Endothelial cell of umbilical vein (primary cell): ENCODE data around the gene CASKIN2. TPM values are rescaled to one million over a fixed set of nuclear protein-coding genes. Genes with fewer than 3 reads are reported as not detected.
A peak's percentile ranks its signal among the peaks of the same experiment; 100 is the strongest.

ENCODE experiments used
- BruUV-seq: library from RNA; stranded (reverse); fragments of 400-500 nt; replicated peaks from 2 replicates; lab custom pipeline; 2021; lab: Mats Ljungman, UMichigan
- CTCF ChIA-PET: fragments of 300-600, 350-600 bp; sonication (Branson Sonifier 250); formaldehyde crosslinking; loops from one replicate; lab custom pipeline; 2021; ENCODE audit warnings: antibody characterized with exemption, inconsistent platforms; lab: Charles Lee
- POLR2A ChIA-PET: fragments of 300-600, 350-600 bp; sonication (Branson Sonifier 250); formaldehyde crosslinking; loops from one replicate; lab custom pipeline; 2021; ENCODE audit warnings: antibody characterized with exemption, inconsistent platforms; lab: Charles Lee
- DNase-seq: peaks from one replicate; pipeline ENCODE4 v3.0.0-alpha.2; 2011; ENCODE audit warnings: low read depth, low spot score
- FAIRE-seq: peaks from 2 replicates; lab custom pipeline; 2011; peaks lifted over from hg19 to GRCh38; lab: Jason Lieb, UNC
- H2AFZ ChIP-seq: 2 replicates; pipeline ENCODE4 v1.6.0; 2012; ENCODE audit warnings: low read depth, low read length, control low read depth, inconsistent platforms
- H3K27ac ChIP-seq: 2 replicates; pipeline ENCODE4 v1.5.1; 2011; ENCODE audit warnings: low read depth, mild to moderate bottlenecking, control low read depth, low read length, moderate library complexity; ENCODE audit not compliant: insufficient read depth
- H3K27me3 ChIP-seq, 2 experiments: 2 replicates each; pipeline versions ENCODE4 v1.6.0 to v1.6.1; 2011; ENCODE audit warnings: low read length in 2 of 2, mixed read lengths in 1 of 2; ENCODE audit not compliant: control insufficient read depth in 2 of 2, insufficient read depth in 2 of 2
- H3K36me3 ChIP-seq, 2 experiments: 2 replicates in 1 of 2; 3 replicates in 1 of 2; pipeline ENCODE4 v1.5.1; 2011; ENCODE audit warnings: low read length in 2 of 2, mild to moderate bottlenecking in 1 of 2, moderate library complexity in 1 of 2; ENCODE audit not compliant: control insufficient read depth in 2 of 2, insufficient read depth in 2 of 2; ENCODE audit errors: extremely low read depth in 1 of 2
- H3K4me1 ChIP-seq: 3 replicates; pipeline ENCODE4 v1.5.1; 2011; ENCODE audit warnings: mild to moderate bottlenecking, low read length; ENCODE audit not compliant: control insufficient read depth, insufficient read depth; ENCODE audit errors: extremely low read depth
- H3K4me2 ChIP-seq: 2 replicates; pipeline ENCODE4 v1.6.1; 2011; ENCODE audit warnings: low read length, control low read depth, mixed read lengths; ENCODE audit not compliant: insufficient read depth
- H3K4me3 ChIP-seq, 3 experiments: fragments of 200-600 bp in 1 of 3; sonication (generic), shearing (Covaris generic) in 1 of 3; replicated peaks in 1 of 3; 2 replicates each; pipeline ENCODE4 v1.5.1; 2011 to 2016; ENCODE audit warnings: control low read depth in 3 of 3, low read length in 3 of 3, mild to moderate bottlenecking in 2 of 3, inconsistent platforms in 1 of 3, low read depth in 1 of 3, moderate library complexity in 1 of 3; ENCODE audit not compliant: insufficient read depth in 1 of 3
- H3K79me2 ChIP-seq: 2 replicates; pipeline ENCODE4 v1.6.0; 2012; ENCODE audit warnings: low read length, inconsistent platforms; ENCODE audit not compliant: control insufficient read depth, insufficient read depth
- H3K9ac ChIP-seq: replicated peaks from 2 replicates; pipeline ENCODE3; 2011; ENCODE audit warnings: low read length, control low read depth; ENCODE audit not compliant: insufficient read depth; ENCODE audit errors: extremely low read depth
- H3K9me1 ChIP-seq: replicated peaks from 3 replicates; pipeline ENCODE4 v1.6.0; 2011; ENCODE audit warnings: mild to moderate bottlenecking, low read length; ENCODE audit not compliant: control insufficient read depth, insufficient read depth; ENCODE audit errors: extremely low read depth
- H3K9me3 ChIP-seq: replicated peaks from 2 replicates; pipeline ENCODE4 v1.5.1; 2012; ENCODE audit warnings: low read length, inconsistent platforms; ENCODE audit not compliant: control insufficient read depth, insufficient read depth
- H4K20me1 ChIP-seq: replicated peaks from 2 replicates; pipeline ENCODE3; 2011; ENCODE audit warnings: mild to moderate bottlenecking, low read length; ENCODE audit not compliant: control insufficient read depth, insufficient read depth; ENCODE audit errors: extremely low read depth
- CTCF ChIP-seq, 2 donors: IDR thresholded peaks; 1 replicate in 1 of 2; 2 replicates in 1 of 2; pipeline ENCODE4 v1.5.1; 2011; ENCODE audit warnings: low read length in 2 of 2, mild to moderate bottlenecking in 2 of 2, moderate library complexity in 2 of 2, control low read depth in 1 of 2, inconsistent platforms in 1 of 2, low read depth in 1 of 2; ENCODE audit not compliant: insufficient read depth in 1 of 2; ENCODE audit errors: extremely low read depth in 1 of 2
- EZH2 ChIP-seq: IDR thresholded peaks from 2 replicates; pipeline ENCODE4 v1.6.1; 2012; ENCODE audit warnings: borderline replicate concordance, low read depth, mild to moderate bottlenecking, moderate library complexity, low read length, inconsistent platforms; ENCODE audit not compliant: severe bottlenecking
- FOS ChIP-seq: IDR thresholded peaks from 2 replicates; pipeline ENCODE4 v1.6.1; 2011; ENCODE audit warnings: mild to moderate bottlenecking, low read length, moderate library complexity, borderline replicate concordance; ENCODE audit not compliant: insufficient read depth
- GATA2 ChIP-seq: IDR thresholded peaks from 2 replicates; pipeline ENCODE4 v1.7.0; 2011; ENCODE audit warnings: low read depth, mild to moderate bottlenecking, moderate library complexity, mixed read lengths, low read length; ENCODE audit not compliant: insufficient read length, insufficient read depth
- JUN ChIP-seq: IDR thresholded peaks from 2 replicates; pipeline ENCODE4 v1.6.1; 2011; ENCODE audit warnings: borderline replicate concordance, low read depth; ENCODE audit not compliant: insufficient read length, insufficient read depth
- MAX ChIP-seq: IDR thresholded peaks from 2 replicates; pipeline ENCODE4 v1.6.1; 2011; ENCODE audit not compliant: insufficient read depth, insufficient read length
- MYC ChIP-seq: IDR thresholded peaks from one replicate; pipeline ENCODE4 v1.6.1; 2011; ENCODE audit warnings: mild to moderate bottlenecking, low read depth, low read length
- POLR2A ChIP-seq: IDR thresholded peaks from 2 replicates; pipeline ENCODE4 v1.6.1; 2012; ENCODE audit warnings: low read depth, mild to moderate bottlenecking, control low read depth, low read length
- POLR2AphosphoS5 ChIP-seq: IDR thresholded peaks from 2 replicates; pipeline ENCODE4 v1.6.1; 2012; ENCODE audit warnings: low read depth, mild to moderate bottlenecking, control low read depth, low read length, moderate library complexity; ENCODE audit not compliant: insufficient read depth
- dilution Hi-C: fragments of 300-500 bp; cut with MboI; formaldehyde crosslinking; loops from one replicate; pipeline ENCODE4 v1.15.0; 2019; ENCODE audit warnings: low sequenced_read_pairs; ENCODE audit not compliant: extremely low pct_ligation_motif_present
- intact Hi-C: fragments of 100-400 bp; cut with micrococcal nuclease; formaldehyde crosslinking; loops from one replicate; pipeline ENCODE4 v1.10.0; 2022
- polyA plus RNA-seq, 4 experiments: library from polyadenylated mRNA; depleted of rRNA in 3 of 4; stranded (reverse) in 3 of 4; unstranded in 1 of 4; fragments of >200 nt; gene quantifications; 2 replicates each; pipeline versions ENCODE4 v1.2.1 to v1.2.3, GENCODE V29; 2011 to 2012; ENCODE audit warnings: missing spikeins in 1 of 4
- total RNA-seq: library from RNA; stranded (reverse); gene quantifications from 2 replicates; pipeline ENCODE4 v1.2.3, GENCODE V29; 2021

The CASKIN2 gene
- total and polyA plus RNA-seq, 2 donors (not counting 3 experiments of a cell fraction or from before 2014, with no cell fraction given), result 13.0 to 37.6 TPM

GRCh38 chr17:75517297-75517865 lies 2.0 kb upstream of the CASKIN2 start:
- H3K27me3 ChIP-seq, result no peaks in the 10 kb centered on the region
- H4K20me1 ChIP-seq, result no peaks in the 10 kb centered on the region
- intact Hi-C loops (loop anchor here (10.0 kb wide), 1 partner anchor 473 kb away; the partner anchor contains the start of genes ATP5PD and KCTD2), dilution Hi-C loops (no loop called here)
- FAIRE-seq (no peak), DNase-seq (no peak)
- H3K27ac ChIP-seq, result no peak overlapping the region
- ChIA-PET CTCF (interaction anchor here (1.1 to 2.0 kb wide), 5 partner anchors 8 to 91 kb away, joined by 5 to 13 read pairs (median 7); partner anchors contain the start of genes LLGL2 and TMEM94), POLR2A (no interaction called here)
- peak overlapping the region; percentile 76 for H3K4me2 ChIP-seq
- peak overlapping the region; percentile 17 to 57 (median 36) for H3K4me3 ChIP-seq
- peaks cover 31% of the 10 kb centered on the region for H3K4me1 ChIP-seq
- BruUV-seq, result no TSS peak
- no peak for TF ChIP-seq FOS
- TF ChIP-seq GATA2, result no peak
- no peak for TF ChIP-seq JUN
- no peak for TF ChIP-seq MAX
- TF ChIP-seq POLR2A, result no peak
- peaks cover 24% of the 10 kb centered on the region for H3K79me2 ChIP-seq
- peaks cover 0 to 2% of the 10 kb centered on the region in 2 experiments for H3K36me3 ChIP-seq
- H3K9me1 ChIP-seq, result no peaks in the 10 kb centered on the region
- peak overlapping the region; percentile 80 for H2AFZ ChIP-seq
- H3K9ac ChIP-seq, result peak overlapping the region; percentile 24
- no peaks in the 10 kb centered on the region for H3K9me3 ChIP-seq

GRCh38 chr17:75516619-75517296 lies 1.4 kb upstream of the CASKIN2 start:
- no peak for DNase-seq
- intact Hi-C loops (loop anchor here (1.0 to 10.0 kb wide), 3 partner anchors 8 to 472 kb away; partner anchors contain the start of genes ATP5PD and KCTD2), dilution Hi-C loops (no loop called here)
- H3K79me2 ChIP-seq, result peaks cover 30% of the 10 kb centered on the region
- H4K20me1 ChIP-seq, result no peaks in the 10 kb centered on the region
- peak overlapping the region; percentile 24 for H3K9ac ChIP-seq
- FAIRE-seq, result no peak
- H3K4me1 ChIP-seq, result peaks cover 37% of the 10 kb centered on the region
- H2AFZ ChIP-seq, result peak overlapping the region; percentile 80
- H3K4me3 ChIP-seq, result peak overlapping the region; percentile 17 to 57 (median 36)
- ChIA-PET POLR2A (no interaction called here), CTCF (interaction anchor here (0.6 to 2.0 kb wide), 22 partner anchors 8 to 233 kb away, joined by 3 to 13 read pairs (median 5); partner anchors contain the start of genes LLGL2, SLC25A19 and TMEM94)
- H3K27ac ChIP-seq, result no peak overlapping the region
- no peaks in the 10 kb centered on the region for H3K27me3 ChIP-seq
- peak overlapping the region; percentile 76 for H3K4me2 ChIP-seq
- H3K9me3 ChIP-seq, result no peaks in the 10 kb centered on the region
- H3K9me1 ChIP-seq, result no peaks in the 10 kb centered on the region
- TF ChIP-seq MAX (no peak), POLR2AphosphoS5 (no peak), POLR2A (no peak), CTCF (IDR thresholded peaks at IDR 0.05; ENCODE audit: extremely low read depth in 1 of 2, insufficient read depth in 1 of 2, low read depth in 1 of 2, low read length in 2 of 2) (no peak), EZH2 (no peak), JUN (no peak), GATA2 (no peak), FOS (no peak), MYC (no peak)
- BruUV-seq, result no TSS peak
- H3K36me3 ChIP-seq, result peaks cover 0 to 2% of the 10 kb centered on the region in 2 experiments
